GM19397 (cell line): ENCODE results near the gene FAM114A1.
A peak's percentile ranks its signal among the peaks of the same experiment; 100 is the strongest.
"Not testable (repeated sequence)": the region's sequence is repeated elsewhere in the genome, so short reads cannot be mapped to it uniquely, and the experiment has no call there.

ENCODE experiments used
- ATAC-seq: cut with Tn5 transposase; IDR thresholded peaks from one replicate; pipeline ENCODE4 v1.9.1; 2021; ENCODE audit warnings: mild to moderate bottlenecking, moderate library complexity; ENCODE audit not compliant: unreplicated experiment

The FAM114A1 gene

DNA sequence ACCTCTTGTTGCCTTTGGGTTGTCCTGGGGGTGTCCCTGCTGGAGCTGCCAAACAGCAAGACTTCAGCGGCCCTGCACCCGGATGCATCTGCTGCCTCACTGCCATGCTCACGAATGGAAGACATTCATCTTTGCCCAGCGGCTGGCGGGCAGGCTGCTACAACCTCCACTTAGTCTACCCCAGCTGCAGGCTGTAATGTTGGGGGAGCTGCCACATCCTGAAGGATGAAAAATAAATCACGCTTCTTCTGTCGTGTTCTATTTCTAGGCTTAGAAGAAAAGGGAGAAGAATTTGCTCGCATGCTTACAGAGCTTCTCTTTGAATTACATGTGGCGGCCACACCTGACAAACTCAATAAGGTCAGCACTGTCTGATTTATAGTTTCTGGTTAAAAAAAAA lies 61.4 kb downstream of the FAM114A1 start:
- ATAC-seq = no peak

DNA sequence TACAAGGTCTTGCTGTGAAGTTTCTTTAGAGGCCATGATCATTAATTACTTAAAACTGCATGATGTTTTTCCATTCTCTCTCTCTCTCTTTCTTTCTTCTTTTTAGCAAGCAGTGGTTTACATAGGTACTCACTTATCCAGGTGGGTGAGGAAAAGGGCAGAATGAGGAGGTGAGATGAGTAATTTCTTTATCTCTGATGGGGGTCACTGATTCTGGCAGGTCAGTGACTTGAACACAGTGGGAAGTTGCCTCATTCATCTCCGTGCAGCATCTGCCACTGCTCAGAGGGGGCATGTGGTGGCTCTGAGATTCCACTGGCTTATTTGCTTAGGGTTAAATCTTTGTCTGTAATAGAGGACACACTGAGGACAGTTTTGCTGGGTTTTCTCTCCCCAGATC lies 62.6 kb downstream of the FAM114A1 start:
- ATAC-seq = no peak

DNA sequence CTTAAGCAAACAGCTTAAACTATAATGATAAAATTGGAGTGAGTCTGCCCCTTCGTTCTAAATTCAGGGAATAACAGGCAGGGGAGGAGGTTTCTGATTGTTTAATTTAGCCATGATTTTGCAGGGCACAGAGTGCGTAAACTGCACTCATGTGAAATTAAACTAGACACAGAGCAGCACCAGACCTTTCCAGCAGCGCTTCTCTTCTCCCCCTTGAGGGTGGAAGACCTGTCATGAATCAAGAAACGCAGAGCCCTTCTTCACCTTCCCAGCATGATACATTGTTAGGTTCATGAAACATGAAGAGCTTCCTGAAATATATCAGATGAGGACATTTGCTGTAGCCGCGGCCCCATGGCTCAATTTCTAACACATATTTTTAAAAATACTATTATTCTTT lies 63.1 kb downstream of the FAM114A1 start:
- ATAC-seq = no peak

DNA sequence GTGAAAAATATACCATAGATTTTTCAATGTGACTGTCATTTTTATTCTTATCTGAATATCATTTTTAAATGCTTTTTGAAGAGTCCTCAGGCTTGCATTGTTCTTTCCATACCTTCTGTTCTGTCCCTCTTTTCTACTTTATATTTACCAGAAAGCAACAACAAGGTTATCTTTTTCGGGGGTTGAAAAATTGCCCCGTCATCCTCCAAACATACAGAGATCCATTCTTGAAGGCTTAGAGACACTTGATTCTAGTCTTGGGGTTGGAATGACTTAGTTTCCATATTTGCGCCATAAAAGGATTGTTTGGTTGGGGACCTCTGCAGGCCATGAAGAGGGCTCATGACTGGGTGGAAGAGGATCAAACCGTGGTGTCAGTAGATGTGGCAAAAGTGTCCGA lies 63.5 kb downstream of the FAM114A1 start:
- no peak for ATAC-seq

DNA sequence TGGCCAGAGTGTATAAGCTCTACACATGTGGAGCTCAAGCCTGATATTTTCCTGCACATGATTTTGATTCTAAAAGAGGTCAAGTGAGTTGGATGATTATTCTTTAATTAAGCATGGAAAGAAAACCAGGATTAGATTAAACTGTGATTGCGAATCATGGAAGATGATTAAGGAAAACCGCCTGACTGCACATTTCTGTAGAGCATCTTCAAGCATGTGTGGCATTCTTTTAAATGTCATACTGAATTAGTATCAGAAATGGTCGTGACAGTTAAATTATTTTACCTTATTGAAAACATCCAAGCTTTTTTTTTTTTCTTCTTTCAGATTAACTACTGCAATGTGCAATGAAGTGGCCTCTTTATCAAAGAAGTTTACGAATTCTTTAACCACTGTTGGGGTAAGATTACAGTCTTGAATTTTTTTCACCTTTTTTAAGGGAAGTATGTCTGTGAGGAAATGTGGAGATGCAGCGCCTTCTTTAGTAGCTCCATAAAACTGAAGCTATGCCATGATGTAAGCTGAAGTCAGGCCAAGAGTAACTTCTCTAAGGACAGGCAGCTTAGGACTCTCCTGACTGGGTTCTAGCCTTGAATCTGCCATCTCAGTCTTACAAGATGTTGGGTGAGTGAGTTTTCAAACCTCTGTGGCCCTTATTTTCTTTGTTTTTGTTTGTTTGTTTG lies 67.9 kb downstream of the FAM114A1 start:
- ATAC-seq = no peak

DNA sequence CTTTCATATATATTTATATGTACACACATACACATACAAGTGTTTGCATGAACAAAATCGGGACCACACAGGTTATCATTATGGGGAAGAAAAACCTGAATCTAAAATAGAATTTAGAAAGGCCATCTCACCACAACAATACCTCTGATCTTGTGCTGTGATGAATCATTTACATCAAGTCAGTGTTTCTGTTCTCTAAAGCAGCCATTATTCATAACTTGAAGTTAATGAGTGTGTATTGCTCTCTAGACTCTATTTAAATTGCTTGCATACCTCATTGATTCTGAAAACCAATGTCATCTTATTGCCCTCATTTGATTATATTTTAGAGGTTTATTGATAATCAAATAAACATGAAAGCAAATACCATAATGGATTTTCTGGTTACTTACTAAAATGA lies 71.6 kb downstream of the FAM114A1 start:
- peak; percentile 90 for ATAC-seq

DNA sequence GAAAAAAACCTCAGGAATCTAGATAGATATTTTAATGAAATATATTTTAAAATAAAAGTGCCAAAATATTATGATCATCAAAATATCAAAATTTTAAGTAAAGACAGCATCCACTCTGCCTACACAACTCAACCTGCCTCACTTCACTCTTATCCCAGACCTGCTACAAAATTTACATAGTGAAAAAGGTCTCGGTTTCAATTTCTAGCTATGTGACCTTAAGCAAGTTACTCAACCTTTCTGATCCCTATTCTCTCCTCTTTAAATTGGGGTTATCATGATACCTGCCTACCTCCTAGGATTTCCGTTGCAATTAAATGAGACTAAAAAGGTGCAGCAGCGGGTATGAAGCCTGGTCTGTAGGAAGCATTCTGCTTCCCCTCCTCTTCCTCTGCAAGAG lies 72.9 kb downstream of the FAM114A1 start:
- no peak for ATAC-seq

DNA sequence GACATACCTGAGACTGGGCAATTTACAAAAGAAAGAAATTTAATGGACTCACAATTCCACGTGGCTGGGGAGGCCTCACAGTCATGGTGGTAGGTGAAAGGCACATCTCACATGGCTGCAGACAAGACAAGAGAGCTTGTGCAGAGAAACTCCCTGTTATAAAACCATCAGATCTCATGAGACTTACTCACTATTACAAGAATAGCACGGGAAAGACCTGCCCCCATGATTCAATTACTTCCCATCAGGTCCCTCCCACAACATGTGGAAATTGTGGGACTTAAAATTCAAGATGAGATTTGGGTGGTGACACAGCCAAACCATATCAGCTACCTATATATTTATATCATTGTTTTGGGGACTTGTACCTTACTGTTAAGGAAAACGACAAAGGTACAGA lies 74.3 kb downstream of the FAM114A1 start:
- not testable (repeated sequence) for ATAC-seq

DNA sequence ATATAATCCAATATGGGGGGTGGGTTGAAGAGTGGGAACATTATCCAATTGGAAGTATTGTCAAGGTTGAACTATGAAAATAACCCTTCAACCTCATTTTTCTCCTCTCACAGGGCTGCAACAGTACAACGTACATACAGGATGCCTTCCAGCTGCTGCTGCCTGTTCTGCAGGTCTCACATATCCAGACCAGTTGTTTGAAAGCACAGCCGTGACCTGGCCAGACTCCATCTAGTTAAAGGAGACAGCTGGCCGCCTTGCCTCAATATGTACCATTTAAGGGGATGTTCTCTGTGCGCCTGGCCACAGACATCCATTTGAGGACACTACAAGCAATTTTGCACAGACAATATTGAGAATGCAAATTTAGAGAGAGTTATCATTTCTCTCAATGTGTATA lies 75.7 kb downstream of the FAM114A1 start:
- no peak for ATAC-seq

DNA sequence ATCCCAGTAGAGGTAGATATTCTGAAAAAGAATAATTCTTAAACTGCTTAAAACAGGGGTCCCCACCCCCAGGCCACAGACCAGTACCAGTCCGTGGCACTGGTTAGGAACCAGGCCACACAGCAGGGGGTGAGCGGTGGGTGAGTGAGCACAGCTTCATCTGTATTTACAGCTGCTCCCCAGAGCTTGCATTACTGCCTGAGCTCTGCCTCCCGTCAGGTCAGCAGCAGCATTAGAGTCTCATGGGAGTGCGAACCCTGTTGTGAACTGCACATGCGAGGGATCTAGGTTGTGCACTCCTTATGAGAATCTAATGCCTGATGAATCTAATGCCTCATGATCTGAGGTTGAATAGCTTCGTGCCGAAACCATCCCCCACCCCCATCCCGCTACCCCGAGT lies 76.8 kb downstream of the FAM114A1 start:
- ATAC-seq = no peak

DNA sequence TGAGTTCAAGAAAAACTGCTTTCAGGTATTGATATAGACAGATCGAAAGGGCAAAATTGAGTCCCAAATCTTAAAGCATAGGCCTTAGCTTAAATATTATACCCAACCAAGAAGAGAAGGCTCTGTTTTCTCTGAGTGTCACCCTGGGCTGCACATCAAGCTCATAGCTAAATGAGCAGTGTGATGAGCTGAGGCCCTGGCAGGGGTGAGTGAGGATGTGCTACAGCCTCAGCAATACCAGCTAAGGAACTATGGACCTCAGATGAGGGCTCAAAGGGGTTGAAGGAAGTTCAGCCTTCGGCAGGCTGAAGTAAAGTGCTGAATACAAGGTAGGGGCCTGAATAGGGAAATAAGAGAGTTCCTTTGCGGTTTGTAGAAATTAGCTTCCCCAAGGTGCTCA lies 79.3 kb downstream of the FAM114A1 start:
- no peak for ATAC-seq

DNA sequence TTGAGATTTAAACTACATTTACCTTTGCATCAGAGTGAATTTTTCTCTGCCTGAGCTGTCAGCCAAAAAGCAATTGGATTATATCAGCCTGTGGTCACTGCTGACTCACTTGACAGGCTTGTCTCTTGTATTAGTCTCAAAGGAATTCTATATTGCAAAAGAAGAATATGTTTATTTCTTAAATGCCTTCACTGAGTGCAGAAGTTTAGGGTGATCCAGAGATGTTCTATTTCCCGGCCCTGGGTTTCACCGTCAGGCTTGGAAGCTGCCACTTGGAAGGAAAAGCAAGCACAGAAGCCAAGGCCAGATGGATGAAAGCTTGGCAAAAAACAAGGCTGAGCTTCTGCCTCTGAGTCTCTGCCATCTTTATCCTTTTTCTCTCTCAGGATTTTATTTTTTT lies 80.9 kb downstream of the FAM114A1 start:
- ATAC-seq = no peak

DNA sequence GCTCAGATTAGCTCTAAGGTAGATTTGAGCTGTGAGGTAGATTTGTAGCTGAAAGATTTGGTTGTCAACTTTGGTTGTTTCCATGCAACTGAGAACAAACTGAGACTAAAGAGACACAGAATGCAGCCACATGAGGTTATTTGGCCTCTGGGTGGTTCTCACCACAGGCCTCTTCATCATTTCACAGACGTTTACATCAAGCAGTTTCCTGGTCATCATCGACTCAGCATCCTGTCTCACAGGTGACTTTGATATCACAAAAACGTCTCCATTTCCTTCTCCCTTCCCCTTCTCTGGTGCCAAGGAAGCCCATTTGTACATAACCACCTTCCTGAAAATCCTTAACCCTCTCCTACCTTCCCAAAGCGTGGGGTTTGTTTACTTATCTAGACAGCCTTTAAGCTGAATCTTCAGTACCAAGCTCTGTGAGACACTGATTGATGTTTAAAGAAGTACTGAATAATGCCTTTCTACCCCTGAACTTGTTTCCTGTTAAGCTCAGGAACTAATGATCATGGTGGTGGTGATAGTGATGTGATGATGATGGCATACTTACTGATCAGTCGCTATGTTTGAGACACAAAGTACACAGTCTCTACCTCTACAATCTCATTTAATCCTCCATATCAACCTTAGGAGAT lies 81.9 kb downstream of the FAM114A1 start:
- ATAC-seq = no peak

DNA sequence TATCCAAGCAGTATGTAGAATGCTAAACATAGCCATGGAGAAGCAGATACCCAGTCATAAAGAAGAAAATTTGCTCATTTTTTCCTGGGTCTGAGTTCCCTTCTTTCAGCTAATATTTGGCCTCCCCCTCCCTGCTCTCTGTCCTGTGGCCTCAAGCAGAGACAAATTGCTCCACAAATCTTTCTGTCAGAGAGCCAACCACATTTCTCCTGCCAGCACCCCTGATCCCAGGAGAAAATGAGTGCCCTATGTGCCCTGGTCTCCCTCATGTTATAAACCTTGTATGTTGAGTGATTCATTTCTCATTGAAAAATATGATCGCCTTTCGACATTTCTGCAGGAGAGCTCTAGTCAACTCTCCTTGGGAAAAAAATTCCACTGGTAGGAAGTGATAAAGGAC lies 82.6 kb downstream of the FAM114A1 start:
- no peak for ATAC-seq

DNA sequence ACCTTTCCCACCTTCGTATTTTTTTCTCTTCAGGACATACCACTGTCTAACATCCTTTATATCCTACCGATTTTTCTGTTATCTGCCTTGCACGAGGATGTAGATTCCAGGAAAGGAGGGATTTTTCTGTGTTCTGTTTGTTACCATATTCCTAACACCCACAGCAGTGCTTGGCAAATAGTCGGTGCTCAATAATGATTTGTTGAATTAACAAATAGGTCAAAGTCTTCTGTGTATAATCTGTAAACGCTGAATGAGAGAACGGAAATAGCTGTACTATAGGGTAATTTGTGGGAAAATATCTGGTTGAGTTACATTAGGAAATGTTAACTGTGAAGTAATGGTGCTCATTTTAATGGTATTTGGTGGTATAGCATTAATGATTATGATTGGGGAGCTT lies 83.1 kb downstream of the FAM114A1 start:
- ATAC-seq = no peak

DNA sequence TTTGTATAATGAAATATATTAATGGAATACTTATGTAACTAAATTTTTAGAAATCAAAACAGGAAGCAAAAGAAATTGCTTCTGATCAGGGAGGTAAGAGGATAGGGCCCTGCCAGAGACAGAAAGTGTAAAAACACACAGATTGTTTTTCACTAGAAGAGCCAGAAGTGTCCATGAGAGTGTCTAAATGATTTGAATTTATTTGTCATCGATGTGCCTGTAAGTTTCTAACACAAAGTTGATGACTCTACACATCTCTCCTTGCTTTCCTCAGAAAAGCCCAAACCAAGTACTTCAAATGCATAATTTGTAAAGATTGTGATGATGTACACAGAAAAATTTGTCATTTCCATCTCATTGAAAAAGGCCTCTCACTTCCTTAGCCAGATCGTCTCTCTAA lies 84.0 kb downstream of the FAM114A1 start:
- no peak for ATAC-seq

DNA sequence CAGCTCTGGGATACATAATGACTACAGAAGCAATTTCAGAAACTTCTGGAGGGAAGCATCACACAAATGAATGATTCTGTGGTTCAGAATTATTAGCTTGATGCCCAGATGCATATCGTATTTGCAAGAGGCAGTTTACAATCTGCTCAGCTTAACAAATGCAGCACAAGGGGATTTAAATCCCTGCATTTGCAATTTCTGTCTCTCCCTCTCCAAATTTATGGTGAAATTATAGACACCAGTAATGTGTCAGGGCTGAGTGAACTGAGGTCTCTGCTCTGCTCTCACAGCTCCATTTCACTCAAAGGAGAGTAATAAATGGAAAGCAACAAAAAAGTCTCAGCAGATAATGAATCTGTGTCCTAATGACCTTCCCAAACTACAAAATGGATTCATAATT lies 84.4 kb downstream of the FAM114A1 start:
- no peak for ATAC-seq

DNA sequence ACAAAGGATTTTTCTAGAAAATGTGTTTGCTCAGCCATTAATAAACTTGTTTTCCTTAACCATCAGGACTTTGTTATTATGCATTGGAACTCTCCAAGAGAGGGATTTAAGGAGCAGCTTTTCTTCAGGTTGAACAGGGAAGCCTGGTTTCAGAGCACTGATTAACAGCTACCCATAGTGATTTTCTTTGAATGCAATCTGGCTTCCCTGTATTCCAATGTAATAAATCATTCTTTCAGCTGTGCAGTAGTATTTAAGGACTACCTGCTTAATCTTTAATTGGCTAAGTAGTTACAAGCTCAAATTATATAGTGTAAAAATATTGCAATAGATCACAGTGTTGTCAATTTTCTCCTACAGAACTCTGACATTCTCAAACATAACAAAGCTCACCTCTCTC lies 87.1 kb downstream of the FAM114A1 start:
- ATAC-seq = no peak

DNA sequence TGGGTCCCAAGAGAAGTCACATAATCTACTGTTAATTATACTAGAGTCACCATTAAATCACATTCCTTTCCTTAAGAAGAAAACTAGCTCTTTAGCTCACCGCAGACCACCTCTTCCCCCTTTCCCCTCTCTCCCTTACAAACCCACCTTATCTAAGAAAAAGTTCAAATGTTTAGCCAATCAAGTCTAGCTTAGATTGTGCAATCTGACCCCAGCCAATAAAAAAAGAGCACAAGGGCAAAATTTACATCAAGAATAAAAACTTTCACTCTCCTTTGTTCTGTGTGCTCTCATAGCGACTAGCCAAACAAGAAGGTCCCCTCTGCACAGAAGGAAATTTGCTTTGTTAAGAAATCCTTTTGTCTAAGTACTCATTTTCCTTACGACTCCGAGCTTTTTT lies 88.4 kb downstream of the FAM114A1 start:
- no peak for ATAC-seq

DNA sequence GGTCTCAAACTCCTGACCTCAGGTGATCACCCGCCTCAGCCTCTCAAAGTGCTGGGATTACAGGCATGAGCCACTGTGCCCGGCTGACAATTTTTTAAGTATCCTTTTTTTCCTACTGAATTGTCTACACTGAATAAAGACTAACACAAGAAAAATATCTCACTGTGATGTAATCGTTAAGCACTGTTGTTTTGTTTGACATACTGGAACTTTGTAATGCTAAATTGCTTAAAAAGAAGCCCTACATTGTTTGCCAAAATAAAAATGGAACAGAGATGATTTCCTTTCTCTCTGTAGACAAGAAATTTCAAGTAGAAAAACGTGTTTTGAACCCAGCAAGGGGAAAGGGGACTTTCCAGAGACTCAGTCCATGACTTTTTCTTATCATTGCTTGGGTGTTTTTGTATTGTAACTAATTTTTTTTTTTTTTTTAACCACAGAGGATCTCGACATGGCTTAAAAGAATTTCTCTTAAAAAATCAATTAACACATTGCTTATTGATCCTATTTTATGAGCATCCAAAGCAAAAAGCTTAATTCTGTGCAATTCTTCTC lies 89.7 kb downstream of the FAM114A1 start:
- no peak for ATAC-seq

DNA sequence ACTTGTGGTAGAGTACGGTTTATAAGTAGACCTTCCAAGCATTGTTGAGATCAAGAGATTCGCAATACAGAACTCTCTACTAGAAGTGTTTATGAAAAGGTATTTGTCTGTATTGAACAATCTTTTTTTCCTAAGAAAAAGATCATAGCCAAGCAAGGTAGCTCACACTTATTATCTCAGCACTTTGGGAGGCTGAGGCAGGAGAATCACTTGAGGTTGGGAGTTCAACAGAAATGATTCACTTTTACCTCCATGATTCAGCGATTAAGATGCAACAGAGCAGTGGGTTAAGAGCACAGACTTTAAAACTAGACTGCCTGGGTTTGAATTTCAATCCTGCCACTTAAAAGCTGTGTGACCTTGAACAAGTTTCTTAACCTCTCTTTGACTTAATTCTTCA lies 90.3 kb downstream of the FAM114A1 start:
- ATAC-seq = no peak

DNA sequence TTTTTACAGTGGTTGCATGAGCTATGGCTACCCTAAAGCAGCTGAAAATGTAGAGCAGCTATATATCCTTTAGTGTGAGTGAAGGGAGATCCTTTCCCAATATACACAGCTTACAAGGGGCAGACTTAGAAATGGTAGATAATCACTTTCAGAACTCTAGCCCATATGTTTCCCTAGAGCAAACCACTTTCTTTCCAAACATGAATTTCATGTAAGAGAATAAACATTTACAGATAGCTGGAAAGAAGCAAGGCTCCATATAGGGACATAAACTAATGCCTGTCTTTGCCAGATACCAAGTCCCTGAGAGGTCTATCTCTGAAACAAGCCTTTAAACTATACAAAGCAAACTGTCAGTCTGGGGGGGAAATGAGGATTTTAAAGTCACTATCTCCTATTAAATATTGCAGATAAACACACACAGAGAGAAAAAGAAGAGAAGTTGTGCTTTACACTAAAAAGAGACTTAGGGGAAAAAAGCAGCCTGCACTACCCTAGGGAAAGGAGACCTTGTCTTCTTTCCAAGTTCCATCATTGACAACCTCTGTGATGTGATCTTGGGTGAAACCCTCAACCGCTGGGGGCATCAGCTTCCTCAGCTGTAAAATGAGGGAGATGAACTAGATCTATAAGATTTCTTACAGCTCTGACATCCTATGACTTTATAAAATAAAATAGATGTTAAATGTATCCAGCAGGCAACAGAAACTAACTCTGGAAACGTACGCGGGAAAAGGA lies 91.0 kb downstream of the FAM114A1 start:
- no peak for ATAC-seq
